Measurements from ENCODE around the gene ABO.
"Not testable (repeated sequence)": the region's sequence is repeated elsewhere in the genome, so short reads cannot be mapped to it uniquely, and the experiment has no call there.

ABO gene

GRCh38 chr9:133286523-133286922 lies 11.5 kb upstream of the ABO start:
- no peak for DNase-seq

GRCh38 chr9:133285252-133285775 lies 10.3 kb upstream of the ABO start:
- no peak for DNase-seq

- DNase-seq = no peak
Measured at GRCh38 chr9:133284362-133284761, 9.4 kb upstream of the ABO start.

- DNase-seq = not testable (repeated sequence)
Measured at GRCh38 chr9:133283255-133284032, 8.4 kb upstream of the ABO start.

GRCh38 chr9:133282464-133283238 lies 7.7 kb upstream of the ABO start:
- DNase-seq = no peak

- DNase-seq = no peak
Measured at GRCh38 chr9:133280392-133280791, 5.4 kb upstream of the ABO start.

GRCh38 chr9:133278161-133279114 lies 3.4 kb upstream of the ABO start:
- no peak for DNase-seq

- no peak for DNase-seq
Measured at GRCh38 chr9:133277467-133277866, 2.5 kb upstream of the ABO start.

- no peak for DNase-seq
Measured at GRCh38 chr9:133276923-133277322, 1.9 kb upstream of the ABO start.

- DNase-seq = no peak
Measured at GRCh38 chr9:133276001-133276884, 1.2 kb upstream of the ABO start.

- DNase-seq = no peak
Measured at GRCh38 chr9:133274236-133275104, 531 bp downstream of the ABO start.

GRCh38 chr9:133273819-133274218 lies 1.2 kb downstream of the ABO start:
- DNase-seq = no peak

GRCh38 chr9:133273098-133273497 lies 1.9 kb downstream of the ABO start:
- no peak for DNase-seq

GRCh38 chr9:133269537-133270362 lies 5.3 kb downstream of the ABO start:
- no peak for DNase-seq

GRCh38 chr9:133269136-133269535 lies 5.9 kb downstream of the ABO start:
- DNase-seq = not testable (repeated sequence)

GRCh38 chr9:133268335-133269056 lies 6.5 kb downstream of the ABO start:
- DNase-seq = no peak

- no peak for DNase-seq
Measured at GRCh38 chr9:133264235-133264764, 10.7 kb downstream of the ABO start.

- DNase-seq = no peak
Measured at GRCh38 chr9:133263557-133263956, 11.4 kb downstream of the ABO start.

GRCh38 chr9:133262226-133262625 lies 12.8 kb downstream of the ABO start:
- DNase-seq = no peak

All from NCI-H226 (cell line).